Activated B cell treated with CpG ODN at 0.5 μM for 24 hours (primary cell): Measurements from ENCODE around the gene SEC63. TPM values are rescaled to one million over a fixed set of nuclear protein-coding genes. Genes with fewer than 3 reads are reported as not detected.
A peak's percentile ranks its signal among the peaks of the same experiment; 100 is the strongest.

ENCODE experiments used
- ATAC-seq: fragments of 200-7000 bp; cut with Tn5 transposase; one replicate; pipeline ENCODE4 v1.10.0; 2021; ENCODE audit warnings: low read depth, mild to moderate bottlenecking, moderate library complexity
- CTCF ChIA-PET: fragments of 350-600 bp; sonication (Branson Sonifier 250); formaldehyde crosslinking; loops from one replicate; lab custom pipeline; 2021; ENCODE audit warnings: antibody characterized with exemption; lab: Charles Lee
- POLR2A ChIA-PET: fragments of 350-600 bp; sonication (Branson Sonifier 250); formaldehyde crosslinking; loops from one replicate; lab custom pipeline; 2021; ENCODE audit warnings: antibody characterized with exemption; lab: Charles Lee
- DNase-seq: peaks from one replicate; pipeline ENCODE4 v3.0.0; 2022
- H3K27ac Mint-ChIP-seq: one replicate; pipeline ENCODE4 v1.8.0; 2020; ENCODE audit warnings: mixed read lengths
- H3K27me3 Mint-ChIP-seq: one replicate; pipeline ENCODE4 v1.8.0; 2021; ENCODE audit warnings: mixed read lengths
- H3K36me3 Mint-ChIP-seq: one replicate; pipeline ENCODE4 v1.8.0; 2021; ENCODE audit warnings: low read depth, mixed read lengths
- H3K4me1 Mint-ChIP-seq: one replicate; pipeline ENCODE4 v1.8.0; 2021; ENCODE audit warnings: mixed read lengths
- H3K4me3 Mint-ChIP-seq: one replicate; pipeline ENCODE4 v1.8.0; 2020; ENCODE audit warnings: mild to moderate bottlenecking, mixed read lengths
- H3K9me3 Mint-ChIP-seq: one replicate; pipeline ENCODE4 v1.8.0; 2020; ENCODE audit warnings: mixed read lengths
- CTCF ChIP-seq: fragments of 200-600 bp; IDR thresholded peaks from one replicate; pipeline ENCODE4 v1.8.0; 2022; ENCODE audit warnings: antibody characterized with exemption, mild to moderate bottlenecking
- intact Hi-C: fragments of 100-400 bp; cut with micrococcal nuclease; formaldehyde crosslinking; loops from one replicate; pipeline ENCODE4 v1.15.1; 2024
- total RNA-seq: library from RNA; stranded (reverse); gene quantifications from 2 replicates; pipeline ENCODE4 v1.2.3, GENCODE V29; 2022

Gene SEC63
- total RNA-seq, 1 donor from 2014 or later = 64.4 TPM

- POLR2A ChIA-PET = interaction anchor here (0.5 kb wide), 1 partner anchor 387 kb away, joined by 5 read pairs; no protein-coding TSS in a partner anchor
- DNase-seq (no peak), ATAC-seq (no peak)
- Mint-ChIP-seq H3K4me3 (no peak overlapping the region), H3K36me3 (peaks cover 58% of the 10 kb centered on the region), H3K4me1 (peaks cover 45% of the 10 kb centered on the region), H3K27me3 (no peaks in the 10 kb centered on the region), H3K27ac (peak overlapping the region; percentile 24), H3K9me3 (no peaks in the 10 kb centered on the region)
- intact Hi-C loops = loop anchor here (10.0 kb wide), 1 partner anchor 184 kb away; no protein-coding TSS in a partner anchor
- CTCF ChIA-PET = interaction anchor here (1.1 kb wide), 2 partner anchors 23 to 179 kb away, joined by 3 read pairs; no protein-coding TSS in a partner anchor
- no peak for TF ChIP-seq CTCF
These were observed 87.0 kb downstream of the SEC63 start for GRCh38 chr6:107871016-107871415.

GRCh38 chr6:107870381-107870780, 87.6 kb downstream of the SEC63 start:
- ChIA-PET CTCF (interaction anchor here (1.1 kb wide), 2 partner anchors 22 to 179 kb away, joined by 3 read pairs; no protein-coding TSS in a partner anchor), POLR2A (no interaction called here)
- ATAC-seq (no peak), DNase-seq (no peak)
- Mint-ChIP-seq H3K36me3 (peaks cover 52% of the 10 kb centered on the region), H3K27ac (peak overlapping the region; percentile 80), H3K4me1 (peaks cover 45% of the 10 kb centered on the region), H3K9me3 (no peaks in the 10 kb centered on the region), H3K4me3 (no peak overlapping the region), H3K27me3 (no peaks in the 10 kb centered on the region)
- intact Hi-C loops = loop anchor here (10.0 kb wide), 1 partner anchor 184 kb away; no protein-coding TSS in a partner anchor
- no peak for TF ChIP-seq CTCF

- intact Hi-C loops = loop anchor here (1.0 to 10.0 kb wide), 2 partner anchors 8 to 185 kb away; no protein-coding TSS in a partner anchor
- Mint-ChIP-seq H3K36me3 (peaks cover 48% of the 10 kb centered on the region), H3K4me1 (peaks cover 45% of the 10 kb centered on the region), H3K27me3 (no peaks in the 10 kb centered on the region), H3K4me3 (peak overlapping the region; percentile 24), H3K9me3 (no peaks in the 10 kb centered on the region), H3K27ac (peak overlapping the region; percentile 80)
- CTCF ChIA-PET = interaction anchor here (1.1 kb wide), 1 partner anchor 21 kb away, joined by 3 read pairs; no protein-coding TSS in a partner anchor
- TF ChIP-seq CTCF = no peak
- no peak for ATAC-seq
- DNase-seq = no peak
- POLR2A ChIA-PET = no interaction called here
These were observed 88.1 kb downstream of the SEC63 start for GRCh38 chr6:107869871-107870270.

GRCh38 chr6:107868867-107869611, 89.0 kb downstream of the SEC63 start:
- peaks cover 43% of the 10 kb centered on the region for H3K36me3 Mint-ChIP-seq
- intact Hi-C loops = loop anchor here (1.0 kb wide), 1 partner anchor 9 kb away; no protein-coding TSS in a partner anchor
- POLR2A ChIA-PET = interaction anchor here (0.6 to 0.7 kb wide), 2 partner anchors 44 to 899 kb away, joined by 3 read pairs; no protein-coding TSS in a partner anchor
- H3K27me3 Mint-ChIP-seq = peaks cover under 1% of the 10 kb centered on the region
- no peak for DNase-seq
- peaks cover 45% of the 10 kb centered on the region for H3K4me1 Mint-ChIP-seq
- no peaks in the 10 kb centered on the region for H3K9me3 Mint-ChIP-seq
- peak overlapping the region; percentile 58 for H3K4me3 Mint-ChIP-seq
- ATAC-seq = no peak
- CTCF ChIA-PET = interaction anchor here (0.8 to 3.7 kb wide), 3 partner anchors 21 to 181 kb away, joined by 3 to 9 read pairs (median 8); no protein-coding TSS in a partner anchor
- no peak for TF ChIP-seq CTCF
- peak overlapping the region; percentile 80 for H3K27ac Mint-ChIP-seq

GRCh38 chr6:107867302-107867615, 90.7 kb downstream of the SEC63 start:
- DNase-seq = no peak
- intact Hi-C loops = loop anchor here (1.0 kb wide), 2 partner anchors 163 to 192 kb away; no protein-coding TSS in a partner anchor
- ChIA-PET CTCF (interaction anchor here (0.9 to 3.7 kb wide), 9 partner anchors 10 to 191 kb away, joined by 3 to 11 read pairs (median 3); partner anchors contain the start of gene SCML4), POLR2A (interaction anchor here (0.9 to 1.4 kb wide), 2 partner anchors 28 to 44 kb away, joined by 3 to 4 read pairs; no protein-coding TSS in a partner anchor)
- no peaks in the 10 kb centered on the region for H3K9me3 Mint-ChIP-seq
- no peak for TF ChIP-seq CTCF
- H3K4me3 Mint-ChIP-seq = no peak overlapping the region
- H3K36me3 Mint-ChIP-seq = peaks cover 29% of the 10 kb centered on the region
- H3K27me3 Mint-ChIP-seq = peaks cover 3% of the 10 kb centered on the region
- no peak overlapping the region for H3K27ac Mint-ChIP-seq
- H3K4me1 Mint-ChIP-seq = peaks cover 45% of the 10 kb centered on the region
- ATAC-seq = no peak
